ENCODE results near the gene IDH1. TPM values are rescaled to one million over a fixed set of nuclear protein-coding genes. Genes with fewer than 3 reads are reported as not detected.
A peak's percentile ranks its signal among the peaks of the same experiment; 100 is the strongest.

The IDH1 gene
- total RNA-seq, 1 donor from 2014 or later = 363 TPM

- Histone ChIP-seq H3K36me3 (ENCODE audit: control insufficient read depth, insufficient read depth, low read length) (peaks cover 14% of the 10 kb centered on the region), H3K4me3 (ENCODE audit: low read depth, low read length) (no peak overlapping the region), H3K27me3 (ENCODE audit: control insufficient read depth, insufficient read depth, low read length) (no peaks in the 10 kb centered on the region)
- no peak for DNase-seq (ENCODE audit: low read depth)
- no peak for FAIRE-seq
- TF ChIP-seq CTCF (IDR thresholded peaks at IDR 0.05; ENCODE audit: insufficient read depth, low read length, severe bottlenecking) = no peak
These were observed 14.9 kb downstream of the IDH1 start for GRCh38 chr2:208239770-208240493.

- FAIRE-seq = no peak
- H3K4me3 ChIP-seq (ENCODE audit: low read depth, low read length) = no peak overlapping the region
- DNase-seq (ENCODE audit: low read depth) = no peak
- H3K36me3 ChIP-seq (ENCODE audit: control insufficient read depth, insufficient read depth, low read length) = peaks cover 10% of the 10 kb centered on the region
- no peaks in the 10 kb centered on the region for H3K27me3 ChIP-seq (ENCODE audit: control insufficient read depth, insufficient read depth, low read length)
- no peak for TF ChIP-seq CTCF (IDR thresholded peaks at IDR 0.05; ENCODE audit: insufficient read depth, low read length, severe bottlenecking)
These were observed 19.0 kb downstream of the IDH1 start for GRCh38 chr2:208235860-208236259.

- no peak for TF ChIP-seq CTCF (IDR thresholded peaks at IDR 0.05; ENCODE audit: insufficient read depth, low read length, severe bottlenecking)
- Histone ChIP-seq H3K36me3 (ENCODE audit: control insufficient read depth, insufficient read depth, low read length) (peaks cover 5% of the 10 kb centered on the region), H3K27me3 (ENCODE audit: control insufficient read depth, insufficient read depth, low read length) (no peaks in the 10 kb centered on the region), H3K4me3 (ENCODE audit: low read depth, low read length) (no peak overlapping the region)
- DNase-seq (ENCODE audit: low read depth) (no peak), FAIRE-seq (peak; percentile 32)
These were observed 20.1 kb downstream of the IDH1 start for GRCh38 chr2:208234786-208235185.

GRCh38 chr2:208228476-208228875, 26.4 kb downstream of the IDH1 start:
- no peak for DNase-seq (ENCODE audit: low read depth)
- Histone ChIP-seq H3K27me3 (ENCODE audit: control insufficient read depth, insufficient read depth, low read length) (no peaks in the 10 kb centered on the region), H3K36me3 (ENCODE audit: control insufficient read depth, insufficient read depth, low read length) (no peaks in the 10 kb centered on the region), H3K4me3 (ENCODE audit: low read depth, low read length) (no peak overlapping the region)
- no peak for TF ChIP-seq CTCF (IDR thresholded peaks at IDR 0.05; ENCODE audit: insufficient read depth, low read length, severe bottlenecking)
- FAIRE-seq = no peak

- H3K4me3 ChIP-seq (ENCODE audit: low read depth, low read length) = no peak overlapping the region
- no peaks in the 10 kb centered on the region for H3K36me3 ChIP-seq (ENCODE audit: control insufficient read depth, insufficient read depth, low read length)
- no peak for TF ChIP-seq CTCF (IDR thresholded peaks at IDR 0.05; ENCODE audit: insufficient read depth, low read length, severe bottlenecking)
- H3K27me3 ChIP-seq (ENCODE audit: control insufficient read depth, insufficient read depth, low read length) = no peaks in the 10 kb centered on the region
- FAIRE-seq = no peak
- no peak for DNase-seq (ENCODE audit: low read depth)
These were observed 27.2 kb downstream of the IDH1 start for GRCh38 chr2:208227581-208228232.

Measured in bronchial epithelial cell (primary cell).